ENCODE data around the gene ABCA3.

GRCh38 chr16:2333231-2333630 is 7.3 kb downstream of the ABCA3 start:
- TF ChIP-seq, protein P1, sequence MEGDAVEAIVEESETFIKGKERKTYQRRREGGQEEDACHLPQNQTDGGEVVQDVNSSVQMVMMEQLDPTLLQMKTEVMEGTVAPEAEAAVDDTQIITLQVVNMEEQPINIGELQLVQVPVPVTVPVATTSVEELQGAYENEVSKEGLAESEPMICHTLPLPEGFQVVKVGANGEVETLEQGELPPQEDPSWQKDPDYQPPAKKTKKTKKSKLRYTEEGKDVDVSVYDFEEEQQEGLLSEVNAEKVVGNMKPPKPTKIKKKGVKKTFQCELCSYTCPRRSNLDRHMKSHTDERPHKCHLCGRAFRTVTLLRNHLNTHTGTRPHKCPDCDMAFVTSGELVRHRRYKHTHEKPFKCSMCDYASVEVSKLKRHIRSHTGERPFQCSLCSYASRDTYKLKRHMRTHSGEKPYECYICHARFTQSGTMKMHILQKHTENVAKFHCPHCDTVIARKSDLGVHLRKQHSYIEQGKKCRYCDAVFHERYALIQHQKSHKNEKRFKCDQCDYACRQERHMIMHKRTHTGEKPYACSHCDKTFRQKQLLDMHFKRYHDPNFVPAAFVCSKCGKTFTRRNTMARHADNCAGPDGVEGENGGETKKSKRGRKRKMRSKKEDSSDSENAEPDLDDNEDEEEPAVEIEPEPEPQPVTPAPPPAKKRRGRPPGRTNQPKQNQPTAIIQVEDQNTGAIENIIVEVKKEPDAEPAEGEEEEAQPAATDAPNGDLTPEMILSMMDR (IDR thresholded peaks at IDR 0.05) = no peak
- TF ChIP-seq EP300 (IDR thresholded peaks at IDR 0.05) = no peak
- TF ChIP-seq POLR2AphosphoS5 (IDR thresholded peaks at IDR 0.05) = no peak

Data from upper lobe of left lung (tissue), 4 donors.